ENCODE data around the gene RAC2. TPM values are rescaled to one million over a fixed set of nuclear protein-coding genes. Genes with fewer than 3 reads are reported as not detected.

RAC2 gene
- total and polyA plus RNA-seq, 9 of the 15 experiments (the other 6 are each of a cell fraction or from before 2014, with no cell fraction given): 22.7 to 103 (median 43.3) TPM

- no peaks in the 10 kb centered on the region for H3K9me1 ChIP-seq (ENCODE audit: control insufficient read depth, insufficient read depth, low read length)
- no peaks in the 10 kb centered on the region for H3K79me2 ChIP-seq (ENCODE audit: control insufficient read depth, insufficient read depth, low read length)
- no peak for DNase-seq (ENCODE audit: extremely low read depth in 1 of 4, low spot score in 3 of 4)
- POLR2A ChIA-PET: interaction anchor here (1.3 kb wide), 1 partner anchor 8 kb away, joined by 3 read pairs; no protein-coding TSS in a partner anchor
- no peak overlapping the region for H3K4me2 ChIP-seq (ENCODE audit: insufficient read depth, low read length)
- ATAC-seq: no peak
- 0 out of 2 replicates have a peak, but pooled peaks cover 3% of the 10 kb centered on the region for H4K20me1 ChIP-seq (replicated peaks; ENCODE audit: control insufficient read depth, insufficient read depth, low read length)
- H3K27ac ChIP-seq (ENCODE audit: extremely low read depth, low read depth, low read length): no peak overlapping the region
- TF ChIP-seq BRF2 (IDR thresholded peaks at IDR 0.05; ENCODE audit: borderline replicate concordance, insufficient read depth, insufficient read length): no peak
- no peak for TF ChIP-seq THRA (IDR thresholded peaks at IDR 0.05)
- H3K36me3 ChIP-seq (ENCODE audit: control insufficient read depth, insufficient read depth, low read length): no peaks in the 10 kb centered on the region
- CTCF ChIA-PET (ENCODE audit: low intra/inter-chr PET ratio): no interaction called here
- H3K4me1 ChIP-seq (replicated peaks in 1 of 2; ENCODE audit: control insufficient read depth in 2 of 2, insufficient read depth in 2 of 2, low read length in 2 of 2): peaks cover 2 to 33% of the 10 kb centered on the region in 2 experiments; a peak in 3 of 5 replicates
- WGBS (ENCODE audit: insufficient coverage, low coverage, missing lambda C conversion rate): 6% methylated on average over 12 of the region's 17 CpGs
- no peak overlapping the region for H2AFZ ChIP-seq (ENCODE audit: low read depth, low read length)
- intact Hi-C loops (cut with micrococcal nuclease): no loop called here
- H3K9ac ChIP-seq (ENCODE audit: insufficient read depth in 1 of 2, low read depth in 2 of 2, low read length in 2 of 2): no peak overlapping the region
- in situ Hi-C loops (cut with MboI): no loop called here
- H3K27me3 ChIP-seq (ENCODE audit: control insufficient read depth in 2 of 2, insufficient read depth in 2 of 2, low read length in 2 of 2): peaks cover 0 to 40% of the 10 kb centered on the region in 2 experiments; a peak in 4 of 5 replicates
- FAIRE-seq: no peak
- H3K4me3 ChIP-seq: no peak overlapping the region
- no peaks in the 10 kb centered on the region for H3K9me3 ChIP-seq (replicated peaks; ENCODE audit: control insufficient read depth, insufficient read depth, low read depth, low read length)
- no TSS peak for BruUV-seq (replicated peaks)
Observed at GRCh38 chr22:37183432-37184379, 60.4 kb downstream of the RAC2 start.

Data from K562 (cell line).